ENCODE measurements around the gene SYAP1.
"Not testable (repeated sequence)": the region's sequence is repeated elsewhere in the genome, so short reads cannot be mapped to it uniquely, and the experiment has no call there.

SYAP1 gene

GRCh38 chrX:16719334-16720084 lies at the start of gene SYAP1:
TSS of gene SYAP1 (plus strand) at chrX:16719612. CDS start at chrX:16719725, 113 bp downstream.
- peak; percentile 94 for DNase-seq

- DNase-seq: peak; percentile 67
Observed at GRCh38 chrX:16671005-16671404, 48.4 kb upstream of the SYAP1 start.

- no peak for DNase-seq
Observed at GRCh38 chrX:16678689-16679088, 40.7 kb upstream of the SYAP1 start.

GRCh38 chrX:16683007-16683664 lies 36.3 kb upstream of the SYAP1 start:
- DNase-seq: no peak

- DNase-seq: no peak
Observed at GRCh38 chrX:16687514-16687913, 31.9 kb upstream of the SYAP1 start.

- DNase-seq: peak; percentile 71
Observed at GRCh38 chrX:16695079-16695676, 24.2 kb upstream of the SYAP1 start.

GRCh38 chrX:16696956-16697355 lies 22.5 kb upstream of the SYAP1 start:
- DNase-seq: no peak

- DNase-seq: no peak
Observed at GRCh38 chrX:16699389-16699788, 20.0 kb upstream of the SYAP1 start.

GRCh38 chrX:16700734-16701133 lies 18.7 kb upstream of the SYAP1 start:
- no peak for DNase-seq

GRCh38 chrX:16702700-16703599 lies 16.5 kb upstream of the SYAP1 start:
- DNase-seq: no peak

GRCh38 chrX:16705370-16705769 lies 14.0 kb upstream of the SYAP1 start:
- no peak for DNase-seq

- no peak for DNase-seq
Observed at GRCh38 chrX:16708016-16708415, 11.4 kb upstream of the SYAP1 start.

- peak; percentile 28 for DNase-seq
Observed at GRCh38 chrX:16711219-16711811, 8.1 kb upstream of the SYAP1 start.

GRCh38 chrX:16711893-16712547 lies 7.4 kb upstream of the SYAP1 start:
- peak; percentile 33 for DNase-seq

- DNase-seq: peak; percentile 71
Observed at GRCh38 chrX:16712548-16713155, 6.8 kb upstream of the SYAP1 start, which contains the start of gene CTPS2. TSS of gene CTPS2 (minus strand) at chrX:16712669. CDS start at chrX:16702902, 9,767 bp downstream.

GRCh38 chrX:16714504-16714903 lies 4.9 kb upstream of the SYAP1 start:
- no peak for DNase-seq

- not testable (repeated sequence) for DNase-seq
Observed at GRCh38 chrX:16715638-16716037, 3.8 kb upstream of the SYAP1 start.

GRCh38 chrX:16716451-16716850 lies 3.0 kb upstream of the SYAP1 start:
- DNase-seq: peak; percentile 8

GRCh38 chrX:16718824-16719333 lies 533 bp upstream of the SYAP1 start:
- no peak for DNase-seq

- DNase-seq: no peak
Observed at GRCh38 chrX:16722481-16722880, 3.1 kb downstream of the SYAP1 start.

GRCh38 chrX:16725072-16725471 lies 5.7 kb downstream of the SYAP1 start:
- DNase-seq: no peak
